Neural progenitor cell (in vitro differentiated cells): ENCODE data around the gene FRA10AC1. TPM values are rescaled to one million over a fixed set of nuclear protein-coding genes. Genes with fewer than 3 reads are reported as not detected.

Source experiments
- DNase-seq: peaks from one replicate; pipeline ENCODE4 v3.0.0-alpha.2; 2016; ENCODE audit warnings: low spot score
- H2AFZ ChIP-seq: fragments of 200-600 bp; sonication (generic); replicated peaks from 2 replicates; pipeline ENCODE4 v1.6.1; 2016; ENCODE audit warnings: antibody characterized with exemption
- H3F3A ChIP-seq: fragments of 200-600 bp; sonication (generic); 2 replicates; pipeline ENCODE4 v1.6.1; 2016; ENCODE audit warnings: antibody characterized with exemption, low read depth
- H3K27ac ChIP-seq: fragments of 200-600 bp; sonication (generic); 2 replicates; pipeline ENCODE4 v1.5.1; 2016; ENCODE audit warnings: mild to moderate bottlenecking
- H3K27me3 ChIP-seq: fragments of 200-600 bp; sonication (generic); 2 replicates; pipeline ENCODE4 v1.6.1; 2016; ENCODE audit warnings: mild to moderate bottlenecking, moderate library complexity
- H3K36me3 ChIP-seq: fragments of 200-600 bp; sonication (generic); 2 replicates; pipeline ENCODE4 v1.5.1; 2016
- H3K4me1 ChIP-seq: fragments of 200-600 bp; sonication (generic); 2 replicates; pipeline ENCODE4 v1.6.1; 2016; ENCODE audit warnings: mixed run types
- H3K4me2 ChIP-seq: fragments of 200-600 bp; sonication (generic); 2 replicates; pipeline ENCODE4 v1.6.1; 2016
- H3K4me3 ChIP-seq: fragments of 200-600 bp; sonication (generic); 2 replicates; pipeline ENCODE4 v1.5.1; 2016
- H3K79me2 ChIP-seq: fragments of 200-600 bp; sonication (generic); 2 replicates; pipeline ENCODE4 v1.6.1; 2016; ENCODE audit warnings: low read depth
- H3K9ac ChIP-seq: fragments of 200-600 bp; sonication (generic); 2 replicates; pipeline ENCODE4 v1.6.1; 2016
- H3K9me3 ChIP-seq: fragments of 200-600 bp; sonication (generic); 2 replicates; pipeline ENCODE4 v1.5.1; 2016; ENCODE audit warnings: low read depth
- H4K20me1 ChIP-seq: fragments of 200-600 bp; sonication (generic); 2 replicates; pipeline ENCODE4 v1.6.1; 2016; ENCODE audit warnings: low read depth
- H3K27ac Mint-ChIP-seq: 3 replicates; pipeline ENCODE4 v1.8.0; 2021; ENCODE audit warnings: mixed read lengths
- H3K27me3 Mint-ChIP-seq: 2 replicates; pipeline ENCODE4 v1.8.0; 2022; ENCODE audit warnings: low read depth, mild to moderate bottlenecking, inconsistent platforms, moderate library complexity, mixed read lengths; ENCODE audit not compliant: insufficient read depth
- H3K36me3 Mint-ChIP-seq: 3 replicates; pipeline ENCODE4 v1.8.0; 2021; ENCODE audit warnings: mixed read lengths
- H3K4me1 Mint-ChIP-seq: 3 replicates; pipeline ENCODE4 v1.8.0; 2021; ENCODE audit warnings: mixed read lengths
- H3K4me3 Mint-ChIP-seq: 3 replicates; pipeline ENCODE4 v1.8.0; 2021; ENCODE audit warnings: mild to moderate bottlenecking, moderate library complexity, mixed read lengths
- H3K9me3 Mint-ChIP-seq: 3 replicates; pipeline ENCODE4 v1.8.0; 2020; ENCODE audit warnings: mixed read lengths
- EZH2 ChIP-seq: fragments of 200-600 bp; sonication (generic); IDR thresholded peaks from 2 replicates; pipeline ENCODE4 v1.6.1; 2017; ENCODE audit warnings: antibody characterized with exemption, mild to moderate bottlenecking, moderate library complexity
- EZH2phosphoT487 ChIP-seq: fragments of 200-600 bp; sonication (generic); IDR thresholded peaks from 2 replicates; pipeline ENCODE4 v1.6.1; 2017; ENCODE audit warnings: antibody characterized with exemption
- total RNA-seq: library from RNA; depleted of rRNA; stranded (reverse); fragments of >200 nt; gene quantifications from 2 replicates; pipeline ENCODE4 v1.2.3, GENCODE V29; 2015; ENCODE audit warnings: low replicate concordance
- TF ChIP-seq, protein P1 (sequence below): fragments of 200-600 bp; sonication (generic); IDR thresholded peaks from 2 replicates; pipeline ENCODE4 v1.5.1; 2017; ENCODE audit warnings: antibody characterized with exemption, mild to moderate bottlenecking

FRA10AC1 gene
- total RNA-seq, 1 donor from 2014 or later: 31.4 TPM

DNA sequence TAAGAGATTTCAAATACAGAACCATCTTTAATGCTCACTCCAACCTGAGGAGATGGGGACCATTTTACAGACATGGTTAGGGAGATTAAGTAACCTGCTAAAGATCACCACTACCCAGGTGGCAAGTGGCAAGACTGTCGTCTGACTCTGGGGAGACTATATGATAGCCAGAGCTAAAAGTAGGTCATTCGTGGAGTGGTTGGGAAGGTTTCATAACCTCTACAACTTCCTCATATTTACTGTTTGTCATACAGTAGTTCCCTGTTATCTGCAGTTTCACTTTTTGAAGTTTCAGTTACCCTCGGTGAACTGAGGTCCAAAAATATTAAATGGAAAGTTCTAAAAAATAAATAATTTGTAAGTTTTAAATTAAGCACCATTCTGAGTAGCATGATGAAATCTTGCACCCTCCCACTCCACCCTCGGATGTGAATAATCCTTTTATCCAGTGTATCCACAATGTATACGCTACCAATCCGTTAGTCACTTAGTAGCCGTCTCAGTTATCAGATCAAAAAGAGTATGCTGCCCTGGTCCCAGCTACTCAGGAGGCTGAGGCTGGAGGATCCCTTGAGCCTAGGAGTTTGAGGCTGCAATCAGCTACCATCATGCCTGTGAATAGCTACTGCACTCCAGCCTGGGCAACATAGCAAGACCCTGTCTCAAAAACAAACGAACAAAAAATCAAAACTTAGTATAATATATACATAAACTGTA is 40.4 kb upstream of the FRA10AC1 start:
- H3K9me3 Mint-ChIP-seq: peaks cover 3% of the 10 kb centered on the region
- no peaks in the 10 kb centered on the region for H3K36me3 ChIP-seq
- no peak overlapping the region for H3K27ac Mint-ChIP-seq
- no peak for DNase-seq
- no peaks in the 10 kb centered on the region for H3K9me3 ChIP-seq
- no peak overlapping the region for H3K4me2 ChIP-seq
- peaks cover 4% of the 10 kb centered on the region for H3K27me3 Mint-ChIP-seq
- no peak overlapping the region for H3K4me3 ChIP-seq
- H3K36me3 Mint-ChIP-seq: peaks cover 2% of the 10 kb centered on the region
- H2AFZ ChIP-seq: no peak overlapping the region
- H3K9ac ChIP-seq: no peak overlapping the region
- H3F3A ChIP-seq: peaks cover 34% of the 10 kb centered on the region
- H3K4me1 Mint-ChIP-seq: peaks cover 12% of the 10 kb centered on the region
- TF ChIP-seq EZH2phosphoT487 (no peak), EZH2 (no peak)
- TF ChIP-seq, protein P1, sequence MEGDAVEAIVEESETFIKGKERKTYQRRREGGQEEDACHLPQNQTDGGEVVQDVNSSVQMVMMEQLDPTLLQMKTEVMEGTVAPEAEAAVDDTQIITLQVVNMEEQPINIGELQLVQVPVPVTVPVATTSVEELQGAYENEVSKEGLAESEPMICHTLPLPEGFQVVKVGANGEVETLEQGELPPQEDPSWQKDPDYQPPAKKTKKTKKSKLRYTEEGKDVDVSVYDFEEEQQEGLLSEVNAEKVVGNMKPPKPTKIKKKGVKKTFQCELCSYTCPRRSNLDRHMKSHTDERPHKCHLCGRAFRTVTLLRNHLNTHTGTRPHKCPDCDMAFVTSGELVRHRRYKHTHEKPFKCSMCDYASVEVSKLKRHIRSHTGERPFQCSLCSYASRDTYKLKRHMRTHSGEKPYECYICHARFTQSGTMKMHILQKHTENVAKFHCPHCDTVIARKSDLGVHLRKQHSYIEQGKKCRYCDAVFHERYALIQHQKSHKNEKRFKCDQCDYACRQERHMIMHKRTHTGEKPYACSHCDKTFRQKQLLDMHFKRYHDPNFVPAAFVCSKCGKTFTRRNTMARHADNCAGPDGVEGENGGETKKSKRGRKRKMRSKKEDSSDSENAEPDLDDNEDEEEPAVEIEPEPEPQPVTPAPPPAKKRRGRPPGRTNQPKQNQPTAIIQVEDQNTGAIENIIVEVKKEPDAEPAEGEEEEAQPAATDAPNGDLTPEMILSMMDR: no peak
- H3K4me1 ChIP-seq: peaks cover 16% of the 10 kb centered on the region
- no peaks in the 10 kb centered on the region for H3K79me2 ChIP-seq
- no peak overlapping the region for H3K27ac ChIP-seq
- no peaks in the 10 kb centered on the region for H4K20me1 ChIP-seq
- H3K27me3 ChIP-seq: no peaks in the 10 kb centered on the region
- H3K4me3 Mint-ChIP-seq: no peak overlapping the region

DNA sequence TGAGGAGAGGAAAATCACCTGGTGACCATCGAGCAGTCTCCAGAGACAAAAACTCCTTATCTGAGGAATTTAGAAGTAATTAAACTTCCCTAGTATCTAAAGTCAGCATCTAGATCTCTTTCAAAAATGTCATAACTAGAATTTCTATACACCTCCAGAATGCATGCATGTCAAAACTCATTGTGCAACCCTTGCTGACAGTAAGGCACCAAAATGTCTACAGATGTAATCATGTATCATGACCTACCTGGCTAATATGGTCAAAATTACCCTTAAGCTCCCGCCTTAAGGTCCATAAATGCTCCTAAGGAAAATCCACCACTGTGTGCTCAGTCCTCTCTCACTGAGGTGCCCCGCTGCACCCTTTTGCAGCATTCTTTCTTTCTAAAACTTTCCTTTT is 39.0 kb upstream of the FRA10AC1 start:
- Histone ChIP-seq H3K79me2 (no peaks in the 10 kb centered on the region), H3K9me3 (no peaks in the 10 kb centered on the region), H2AFZ (peak overlapping the region; percentile 24), H3K36me3 (no peaks in the 10 kb centered on the region), H3K27me3 (no peaks in the 10 kb centered on the region), H3K27ac (no peak overlapping the region), H3K4me1 (peaks cover 9% of the 10 kb centered on the region), H3K4me3 (no peak overlapping the region), H3K9ac (no peak overlapping the region), H4K20me1 (no peaks in the 10 kb centered on the region), H3F3A (peaks cover 20% of the 10 kb centered on the region), H3K4me2 (no peak overlapping the region)
- Mint-ChIP-seq H3K4me1 (peaks cover 5% of the 10 kb centered on the region), H3K27ac (no peak overlapping the region), H3K36me3 (peaks cover 2% of the 10 kb centered on the region), H3K9me3 (peaks cover 3% of the 10 kb centered on the region), H3K27me3 (peaks cover 4% of the 10 kb centered on the region), H3K4me3 (no peak overlapping the region)
- no peak for DNase-seq
- TF ChIP-seq EZH2phosphoT487: no peak
- TF ChIP-seq, protein P1: no peak
- no peak for TF ChIP-seq EZH2

DNA sequence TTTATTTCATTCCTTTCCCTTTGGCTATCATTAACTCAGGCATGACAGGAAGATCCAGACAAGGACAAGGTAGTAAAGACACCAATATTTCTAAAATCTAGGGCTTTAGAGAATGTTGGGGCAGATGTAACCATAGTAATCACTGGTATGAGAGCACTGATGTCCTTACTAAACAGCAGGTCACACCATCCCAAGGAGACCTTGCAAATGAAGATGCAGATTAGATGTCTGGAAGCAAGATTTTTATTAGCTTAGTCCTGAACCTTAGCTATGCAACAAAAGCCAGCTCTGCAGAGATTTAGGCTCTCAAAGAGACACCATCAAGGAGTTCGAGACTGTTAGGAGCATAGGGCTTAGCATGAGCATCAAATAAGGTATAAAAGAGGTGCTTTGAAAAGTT is 23.6 kb upstream of the FRA10AC1 start:
- Histone ChIP-seq H4K20me1 (no peaks in the 10 kb centered on the region), H2AFZ (no peak overlapping the region), H3K4me2 (no peak overlapping the region), H3K27me3 (no peaks in the 10 kb centered on the region), H3K9ac (no peak overlapping the region), H3K36me3 (no peaks in the 10 kb centered on the region), H3K4me1 (no peaks in the 10 kb centered on the region), H3F3A (no peaks in the 10 kb centered on the region), H3K9me3 (no peaks in the 10 kb centered on the region), H3K27ac (no peak overlapping the region), H3K79me2 (no peaks in the 10 kb centered on the region), H3K4me3 (no peak overlapping the region)
- H3K4me3 Mint-ChIP-seq: no peak overlapping the region
- DNase-seq: no peak
- H3K4me1 Mint-ChIP-seq: peaks cover 5% of the 10 kb centered on the region
- H3K36me3 Mint-ChIP-seq: no peaks in the 10 kb centered on the region
- H3K9me3 Mint-ChIP-seq: peaks cover 2% of the 10 kb centered on the region
- no peaks in the 10 kb centered on the region for H3K27me3 Mint-ChIP-seq
- TF ChIP-seq EZH2 (no peak), EZH2phosphoT487 (no peak)
- TF ChIP-seq, protein P1: no peak
- no peak overlapping the region for H3K27ac Mint-ChIP-seq
